SH-SY5Y (cell line): Measurements from ENCODE around the gene THAP3.

Experiments
- GATA2 ChIP-seq: IDR thresholded peaks from 2 replicates; pipeline ENCODE4 v1.6.1; 2011; ENCODE audit warnings: mild to moderate bottlenecking, low read depth, low read length
- GATA3 ChIP-seq: IDR thresholded peaks from 2 replicates; pipeline ENCODE4 v1.6.1; 2011; ENCODE audit warnings: low read depth, mild to moderate bottlenecking, low read length, moderate library complexity

The THAP3 gene

DNA sequence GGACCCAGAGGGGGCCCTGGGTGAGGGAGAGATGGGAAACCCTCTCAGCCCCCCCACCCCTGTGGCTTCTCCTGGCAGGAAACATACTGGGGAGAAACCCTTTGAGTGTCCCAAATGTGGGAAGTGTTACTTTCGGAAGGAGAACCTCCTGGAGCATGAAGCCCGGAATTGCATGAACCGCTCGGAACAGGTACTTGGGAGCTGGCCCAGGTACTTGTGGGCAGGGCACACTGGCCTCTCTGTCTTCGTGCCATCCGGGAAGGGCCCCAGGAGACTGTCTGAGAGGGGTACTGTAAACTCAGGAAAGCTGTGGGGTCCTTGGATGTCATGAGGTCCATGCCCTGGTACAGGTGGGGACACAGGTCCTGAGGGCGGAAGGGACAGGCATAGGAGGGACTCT is 38.8 kb upstream of the THAP3 start:
- TF ChIP-seq GATA2 = no peak
- TF ChIP-seq GATA3 = no peak

- TF ChIP-seq GATA2 = no peak
- no peak for TF ChIP-seq GATA3
Measured at GRCh38 chr1:6586404-6586816, 38.3 kb upstream of the THAP3 start.

GRCh38 chr1:6587261-6588005 is 37.2 kb upstream of the THAP3 start:
- TF ChIP-seq GATA3 (no peak), GATA2 (no peak)

- TF ChIP-seq GATA3 (no peak), GATA2 (no peak)
Measured at GRCh38 chr1:6588128-6588892, 36.4 kb upstream of the THAP3 start.

GRCh38 chr1:6588893-6589520 is 35.7 kb upstream of the THAP3 start:
- TF ChIP-seq GATA2 (no peak), GATA3 (no peak)

- TF ChIP-seq GATA2 = no peak
Measured at GRCh38 chr1:6590046-6590445, 34.6 kb upstream of the THAP3 start.

GRCh38 chr1:6591222-6591621 is 33.4 kb upstream of the THAP3 start:
- TF ChIP-seq GATA2 (no peak), GATA3 (no peak)

DNA sequence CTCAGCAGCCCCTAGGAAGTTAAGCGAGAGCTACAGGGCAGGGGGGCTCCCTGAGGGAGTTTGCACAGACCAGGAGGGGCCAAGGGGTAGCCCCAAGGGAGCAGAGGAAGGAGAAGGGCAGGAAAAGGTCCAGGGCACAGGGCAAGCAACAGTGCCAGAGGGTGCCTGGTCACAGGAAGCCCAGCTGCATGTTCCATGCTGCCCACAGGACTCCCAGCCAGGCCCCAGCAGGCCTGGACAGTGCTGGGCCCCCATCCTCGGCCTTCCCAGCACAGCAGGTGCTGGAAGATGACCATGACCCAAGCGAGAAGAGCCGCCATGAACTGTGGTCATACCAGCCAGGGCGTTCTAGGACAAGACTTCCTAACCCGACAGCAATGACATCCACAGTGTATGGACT is 33.0 kb upstream of the THAP3 start:
- no peak for TF ChIP-seq GATA3
- TF ChIP-seq GATA2 = no peak

DNA sequence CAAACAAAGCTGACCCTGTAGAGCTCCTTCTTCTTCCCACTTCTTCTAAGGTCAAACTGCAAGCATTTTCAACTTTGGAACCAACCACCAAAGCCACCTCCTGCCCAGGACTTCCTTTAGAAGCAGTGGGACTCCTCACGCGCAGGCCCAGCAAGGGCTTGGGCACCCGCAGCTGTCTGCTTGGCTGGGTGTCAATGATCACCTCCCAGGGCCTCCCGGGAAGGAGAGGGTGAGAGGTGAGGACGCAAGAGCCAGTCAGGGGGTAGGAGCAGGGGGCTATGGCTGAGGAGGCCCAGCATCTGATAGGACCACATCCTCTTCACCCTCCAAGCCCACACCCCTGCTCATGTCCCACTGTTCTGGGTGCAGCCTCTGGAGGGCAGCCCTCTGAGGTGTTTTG is 32.2 kb upstream of the THAP3 start:
- TF ChIP-seq GATA3 = no peak
- no peak for TF ChIP-seq GATA2

- TF ChIP-seq GATA2 = no peak
- no peak for TF ChIP-seq GATA3
Measured at GRCh38 chr1:6592865-6593593, 31.6 kb upstream of the THAP3 start.

GRCh38 chr1:6593810-6594209 is 30.9 kb upstream of the THAP3 start:
- TF ChIP-seq GATA3 (no peak), GATA2 (no peak)

DNA sequence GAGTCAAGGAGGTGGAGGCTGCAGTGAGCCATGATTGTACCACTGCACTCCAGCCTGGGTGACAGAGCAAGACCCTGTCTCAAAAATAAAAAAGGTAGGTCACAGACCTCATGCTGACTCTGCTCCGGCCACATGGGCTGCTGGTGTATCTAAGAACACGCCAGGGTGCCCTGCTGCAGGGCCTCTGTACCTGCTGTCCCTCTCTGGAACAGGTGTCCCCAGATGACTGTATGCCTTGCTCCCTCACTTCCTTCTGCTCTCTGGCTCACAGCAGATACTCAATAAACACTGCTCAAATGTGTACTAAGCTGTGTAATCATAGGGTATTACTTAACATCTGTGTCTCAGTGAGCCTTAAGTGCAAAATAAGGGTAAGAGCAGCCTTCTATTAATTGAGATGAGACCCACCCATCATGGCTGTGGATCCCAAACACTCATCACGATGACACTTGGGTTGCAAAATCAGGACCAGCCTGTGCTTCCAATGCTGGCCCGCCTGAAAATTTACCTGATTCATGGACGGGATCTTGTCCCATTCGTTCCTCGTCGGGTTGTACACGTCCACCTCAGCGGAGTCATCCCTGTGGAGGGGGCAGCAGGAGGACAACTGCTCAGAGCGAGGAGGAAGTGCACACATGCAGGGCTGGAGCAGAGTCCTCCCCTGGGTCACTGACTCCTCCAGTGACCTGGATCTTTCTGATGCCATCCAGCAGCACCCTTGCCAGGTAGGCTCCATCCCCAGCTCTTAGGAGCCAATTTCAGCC is 29.5 kb upstream of the THAP3 start:
- no peak for TF ChIP-seq GATA3
- no peak for TF ChIP-seq GATA2

DNA sequence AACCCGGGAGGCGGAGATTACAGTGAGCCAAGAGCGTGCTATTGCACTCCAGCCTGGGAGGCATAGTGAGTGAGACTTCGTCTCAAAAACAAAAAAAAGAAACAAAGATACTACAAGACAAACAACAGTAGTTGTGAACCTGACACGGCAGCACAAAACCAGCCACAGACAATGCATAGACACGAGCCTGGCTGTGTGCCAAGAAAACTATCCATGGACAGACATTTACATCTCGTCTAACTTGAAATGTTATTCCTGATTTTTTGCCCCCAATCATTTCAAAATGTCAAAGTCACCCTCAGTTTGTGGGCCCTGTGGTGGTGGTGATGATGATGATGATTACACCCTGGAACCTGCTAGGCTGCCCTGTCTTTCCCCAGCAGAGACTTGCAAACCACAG is 28.3 kb upstream of the THAP3 start:
- no peak for TF ChIP-seq GATA2
- no peak for TF ChIP-seq GATA3
